ENCODE measurements around the gene PADI2. TPM values are rescaled to one million over a fixed set of nuclear protein-coding genes. Genes with fewer than 3 reads are reported as not detected.

PADI2 gene
- total and polyA plus RNA-seq, 9 of the 15 experiments (the other 6 are each of a cell fraction or from before 2014, with no cell fraction given), result 0.01 to 0.11 (median 0.01) TPM; not detected in 5

DNA sequence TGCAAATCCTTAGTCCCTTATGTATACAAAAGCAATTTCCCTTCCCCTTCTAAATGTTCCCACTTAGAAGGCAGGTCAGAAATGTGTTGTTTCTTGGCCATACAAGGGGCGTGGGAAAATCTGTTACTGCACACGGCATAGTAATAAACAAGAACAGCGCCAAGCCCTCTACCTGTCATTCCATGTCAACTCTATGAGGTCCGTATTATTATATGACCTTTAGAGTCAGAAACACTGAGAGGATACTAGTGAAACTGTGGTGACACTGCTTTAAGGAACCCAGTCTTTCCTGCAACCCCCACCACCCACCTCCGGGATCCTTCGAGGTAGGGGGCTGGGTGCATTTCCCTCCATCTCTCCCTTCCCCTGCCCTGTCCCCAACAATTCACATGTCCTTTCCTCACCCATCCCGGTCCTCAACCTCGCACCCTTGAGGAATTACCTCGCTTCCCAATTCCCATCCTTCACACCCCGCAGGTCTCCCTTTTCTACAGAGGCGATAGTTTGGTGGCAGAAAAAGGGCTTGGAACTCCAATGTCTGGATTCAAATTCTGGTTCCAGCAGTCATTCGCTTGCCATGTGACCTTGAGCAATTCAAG lies 66.1 kb downstream of the PADI2 start (continued):
- TF ChIP-seq PHF20 (IDR thresholded peaks at IDR 0.05; ENCODE audit: partially characterized antibody) (no peak), SRF (CRISPR knock-in tag; IDR thresholded peaks at IDR 0.05) (no peak), RERE (CRISPR knock-in tag; IDR thresholded peaks at IDR 0.05; ENCODE audit: borderline replicate concordance) (no peak), SAFB2 (IDR thresholded peaks at IDR 0.05; ENCODE audit: borderline replicate concordance, low read depth, low read length, severe bottlenecking) (no peak), MYC (IDR thresholded peaks at IDR 0.05; ENCODE audit: low read depth, low read length) (no peak), MYC (CRISPR knock-in tag; IDR thresholded peaks at IDR 0.05; ENCODE audit: borderline replicate concordance, low read depth) (no peak), ZNF551 (CRISPR knock-in tag; IDR thresholded peaks at IDR 0.05) (no peak), MTA2 (IDR thresholded peaks at IDR 0.05; ENCODE audit: low read depth) (no peak), CCAR2 (IDR thresholded peaks at IDR 0.05; ENCODE audit: low read depth, low read length) (no peak), CBFA2T3 (IDR thresholded peaks at IDR 0.05) (no peak), USF2 (CRISPR knock-in tag; IDR thresholded peaks at IDR 0.05) (no peak), ZFP1 (CRISPR knock-in tag; IDR thresholded peaks at IDR 0.05) (no peak), HLTF (IDR thresholded peaks at IDR 0.05) (no peak), NR0B1 (IDR thresholded peaks at IDR 0.05; ENCODE audit: partially characterized antibody) (no peak), CCNT2 (IDR thresholded peaks at IDR 0.05; ENCODE audit: borderline replicate concordance, extremely low read depth, insufficient read length, low read depth, low read length) (no peak)
- TF ChIP-seq, protein P1, sequence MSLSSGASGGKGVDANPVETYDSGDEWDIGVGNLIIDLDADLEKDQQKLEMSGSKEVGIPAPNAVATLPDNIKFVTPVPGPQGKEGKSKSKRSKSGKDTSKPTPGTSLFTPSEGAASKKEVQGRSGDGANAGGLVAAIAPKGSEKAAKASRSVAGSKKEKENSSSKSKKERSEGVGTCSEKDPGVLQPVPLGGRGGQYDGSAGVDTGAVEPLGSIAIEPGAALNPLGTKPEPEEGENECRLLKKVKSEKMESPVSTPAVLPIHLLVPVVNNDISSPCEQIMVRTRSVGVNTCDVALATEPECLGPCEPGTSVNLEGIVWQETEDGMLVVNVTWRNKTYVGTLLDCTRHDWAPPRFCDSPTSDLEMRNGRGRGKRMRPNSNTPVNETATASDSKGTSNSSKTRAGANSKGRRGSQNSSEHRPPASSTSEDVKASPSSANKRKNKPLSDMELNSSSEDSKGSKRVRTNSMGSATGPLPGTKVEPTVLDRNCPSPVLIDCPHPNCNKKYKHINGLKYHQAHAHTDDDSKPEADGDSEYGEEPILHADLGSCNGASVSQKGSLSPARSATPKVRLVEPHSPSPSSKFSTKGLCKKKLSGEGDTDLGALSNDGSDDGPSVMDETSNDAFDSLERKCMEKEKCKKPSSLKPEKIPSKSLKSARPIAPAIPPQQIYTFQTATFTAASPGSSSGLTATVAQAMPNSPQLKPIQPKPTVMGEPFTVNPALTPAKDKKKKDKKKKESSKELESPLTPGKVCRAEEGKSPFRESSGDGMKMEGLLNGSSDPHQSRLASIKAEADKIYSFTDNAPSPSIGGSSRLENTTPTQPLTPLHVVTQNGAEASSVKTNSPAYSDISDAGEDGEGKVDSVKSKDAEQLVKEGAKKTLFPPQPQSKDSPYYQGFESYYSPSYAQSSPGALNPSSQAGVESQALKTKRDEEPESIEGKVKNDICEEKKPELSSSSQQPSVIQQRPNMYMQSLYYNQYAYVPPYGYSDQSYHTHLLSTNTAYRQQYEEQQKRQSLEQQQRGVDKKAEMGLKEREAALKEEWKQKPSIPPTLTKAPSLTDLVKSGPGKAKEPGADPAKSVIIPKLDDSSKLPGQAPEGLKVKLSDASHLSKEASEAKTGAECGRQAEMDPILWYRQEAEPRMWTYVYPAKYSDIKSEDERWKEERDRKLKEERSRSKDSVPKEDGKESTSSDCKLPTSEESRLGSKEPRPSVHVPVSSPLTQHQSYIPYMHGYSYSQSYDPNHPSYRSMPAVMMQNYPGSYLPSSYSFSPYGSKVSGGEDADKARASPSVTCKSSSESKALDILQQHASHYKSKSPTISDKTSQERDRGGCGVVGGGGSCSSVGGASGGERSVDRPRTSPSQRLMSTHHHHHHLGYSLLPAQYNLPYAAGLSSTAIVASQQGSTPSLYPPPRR (CRISPR knock-in tag; IDR thresholded peaks at IDR 0.05; ENCODE audit: borderline replicate concordance), result no peak
